SK-N-DZ (cell line): ENCODE measurements around the gene ITGA11.

Experiments used
- DNase-seq: peaks from one replicate; pipeline ENCODE4 v3.0.0-alpha.2; 2015; ENCODE audit warnings: low spot score

Gene ITGA11

DNA sequence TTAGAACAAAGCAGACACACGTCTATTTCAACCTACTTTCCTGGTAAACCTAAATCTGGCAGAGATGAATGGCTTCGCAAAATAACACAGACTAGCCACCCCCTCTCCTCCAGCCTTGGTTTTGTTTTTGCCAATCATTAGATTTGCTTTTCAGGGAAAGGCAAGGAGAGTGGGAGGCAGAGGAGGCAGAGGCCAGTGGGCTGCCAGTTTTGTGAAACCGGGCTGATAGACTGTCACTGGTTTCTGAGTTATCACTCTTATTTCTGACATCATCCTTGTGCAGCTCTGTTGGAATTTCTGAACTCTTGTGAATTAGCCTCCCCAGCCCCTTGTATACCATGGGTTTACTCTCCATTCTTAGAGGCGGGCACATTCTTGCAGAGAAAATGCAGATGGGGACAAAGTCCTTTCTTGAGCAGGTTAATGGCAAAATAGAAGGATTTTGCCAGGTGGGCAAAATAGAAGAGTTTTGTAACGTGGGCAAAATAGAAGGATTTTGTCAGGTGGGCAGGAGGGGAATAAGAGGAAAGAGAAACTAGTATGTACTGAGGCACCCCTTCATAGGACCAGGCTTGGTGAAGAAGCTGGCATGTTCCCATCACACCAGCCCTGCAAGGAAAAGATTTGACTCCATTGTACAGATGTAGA, 157.6 kb downstream of the ITGA11 start:
- DNase-seq = no peak

DNA sequence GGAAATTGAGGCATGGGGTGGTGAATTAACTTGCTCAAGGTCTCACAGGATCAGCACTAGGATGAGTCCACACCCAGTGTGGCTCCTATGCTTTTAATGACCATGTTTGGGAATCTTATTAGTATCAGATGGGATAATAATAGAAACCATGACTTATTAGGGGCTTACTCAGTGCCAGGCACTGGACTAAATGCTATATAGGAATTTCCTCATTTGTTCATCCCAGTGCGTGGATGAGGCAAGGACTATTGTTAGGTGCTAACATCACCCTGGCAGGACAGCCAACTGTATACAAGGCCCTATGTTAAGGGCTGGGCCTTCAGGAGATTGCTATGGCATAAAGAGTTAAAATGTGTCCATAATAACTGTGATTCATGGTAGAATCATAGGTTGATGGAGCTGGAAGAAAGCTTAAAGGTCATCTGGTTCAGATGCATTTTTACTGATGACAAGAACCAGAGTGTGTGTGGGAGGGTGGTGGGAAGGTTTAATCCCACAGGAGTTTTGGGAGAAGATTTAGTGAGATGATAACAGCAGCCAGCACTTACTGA, 159.2 kb downstream of the ITGA11 start:
- no peak for DNase-seq

DNA sequence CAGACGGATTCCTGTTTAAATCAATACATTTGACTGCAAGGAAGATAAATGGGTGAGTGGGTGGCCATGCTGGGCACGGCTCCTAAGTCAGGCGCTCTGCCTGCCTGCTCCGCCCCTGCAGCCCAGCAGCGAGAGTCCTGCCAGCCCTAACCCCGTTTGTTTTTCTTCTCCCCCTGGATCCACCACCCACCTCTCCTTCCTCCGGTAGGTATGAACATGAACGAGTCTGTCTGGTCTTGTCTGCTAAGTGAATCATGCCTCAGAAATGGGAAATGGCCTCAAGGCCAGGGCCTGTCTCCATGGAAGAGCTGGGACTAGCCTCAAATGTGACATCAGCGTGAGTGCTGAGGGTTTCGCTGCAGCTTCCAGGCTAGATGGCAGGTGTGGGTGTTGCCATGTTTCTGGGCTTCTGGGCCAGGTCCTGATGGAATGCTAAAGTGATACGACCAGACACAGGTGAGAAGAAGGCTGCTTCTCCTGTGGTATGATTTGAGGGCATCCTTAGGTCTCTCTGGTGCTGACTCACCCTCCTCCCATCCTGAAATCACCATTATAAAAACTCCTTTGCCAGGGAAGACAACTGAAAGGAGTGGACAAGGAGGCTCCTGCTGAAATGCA, 160.0 kb downstream of the ITGA11 start:
- peak; percentile 35 for DNase-seq

DNA sequence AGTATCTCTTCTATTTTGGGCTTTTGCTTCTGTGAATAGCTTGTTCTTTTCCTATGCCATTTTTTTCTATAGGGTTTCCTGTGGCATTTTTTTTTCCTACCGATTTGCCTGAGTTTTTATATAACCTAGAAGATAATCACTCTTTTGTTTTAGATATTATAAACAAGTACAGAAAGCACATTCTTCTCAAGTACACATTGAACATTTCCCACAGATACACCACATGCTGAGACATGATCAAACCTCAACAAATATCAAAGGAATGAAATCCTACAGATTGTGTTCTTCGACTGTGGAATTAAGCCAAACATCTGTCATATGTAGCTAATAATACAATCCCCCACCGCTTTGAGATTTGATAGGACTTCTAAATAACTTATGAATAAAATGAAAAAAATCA, 163.6 kb downstream of the ITGA11 start:
- no peak for DNase-seq

DNA sequence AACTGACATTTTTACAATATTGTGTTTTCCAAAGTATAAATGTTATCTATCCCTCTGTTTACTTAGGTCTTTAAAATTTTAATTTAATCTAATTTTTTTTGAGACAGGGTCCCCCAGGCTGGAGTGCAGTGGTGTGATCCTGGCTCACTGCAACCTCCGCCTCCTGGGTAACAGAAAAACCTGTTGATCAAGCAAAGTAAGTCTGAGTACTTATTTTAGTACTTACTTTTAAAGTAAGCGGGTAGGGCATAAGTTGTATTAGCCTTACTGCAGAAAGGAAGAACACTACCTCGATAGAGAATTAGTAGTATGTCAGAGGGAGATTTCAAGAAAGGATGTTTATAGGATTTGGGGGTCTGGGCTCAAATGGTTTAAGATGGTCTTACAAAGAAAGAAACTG, 166.3 kb downstream of the ITGA11 start:
- DNase-seq = no peak

DNA sequence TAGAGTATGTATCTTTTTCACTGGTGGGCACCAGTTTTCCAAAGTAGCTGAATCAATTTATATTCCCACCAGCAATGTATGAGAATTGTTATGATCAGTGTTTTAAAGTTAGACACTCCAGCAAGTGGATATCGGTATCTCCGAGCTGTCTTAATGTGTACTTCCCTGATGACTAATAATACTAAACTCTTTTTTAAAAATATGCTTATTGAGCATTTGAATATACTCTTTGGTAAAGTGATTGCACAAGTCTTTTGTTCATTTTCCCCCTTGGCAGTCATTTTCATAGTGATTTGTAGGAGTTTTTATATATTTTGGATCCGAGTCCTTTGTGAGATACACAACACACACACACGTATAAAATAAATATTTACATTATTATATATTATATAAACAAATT, 166.9 kb downstream of the ITGA11 start:
- no peak for DNase-seq

DNA sequence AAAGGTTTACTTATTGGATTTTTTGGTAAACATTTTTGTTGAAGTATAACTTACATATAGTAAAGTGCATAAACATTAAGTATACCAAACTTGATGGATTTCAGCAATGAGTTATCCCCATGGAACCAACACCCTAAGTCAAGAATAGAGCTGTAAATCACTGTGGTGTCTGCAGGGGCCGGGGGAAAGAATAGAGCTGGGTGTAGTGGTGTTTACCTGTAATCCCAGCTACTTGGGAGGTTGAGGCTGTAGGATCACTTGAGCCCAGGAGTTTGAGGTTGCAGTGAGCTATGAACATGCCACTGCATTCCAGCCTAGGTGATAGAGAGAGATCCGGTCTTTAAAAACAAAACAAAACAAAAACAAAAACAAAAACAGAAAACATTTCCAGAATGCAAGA, 167.7 kb downstream of the ITGA11 start:
- no peak for DNase-seq

DNA sequence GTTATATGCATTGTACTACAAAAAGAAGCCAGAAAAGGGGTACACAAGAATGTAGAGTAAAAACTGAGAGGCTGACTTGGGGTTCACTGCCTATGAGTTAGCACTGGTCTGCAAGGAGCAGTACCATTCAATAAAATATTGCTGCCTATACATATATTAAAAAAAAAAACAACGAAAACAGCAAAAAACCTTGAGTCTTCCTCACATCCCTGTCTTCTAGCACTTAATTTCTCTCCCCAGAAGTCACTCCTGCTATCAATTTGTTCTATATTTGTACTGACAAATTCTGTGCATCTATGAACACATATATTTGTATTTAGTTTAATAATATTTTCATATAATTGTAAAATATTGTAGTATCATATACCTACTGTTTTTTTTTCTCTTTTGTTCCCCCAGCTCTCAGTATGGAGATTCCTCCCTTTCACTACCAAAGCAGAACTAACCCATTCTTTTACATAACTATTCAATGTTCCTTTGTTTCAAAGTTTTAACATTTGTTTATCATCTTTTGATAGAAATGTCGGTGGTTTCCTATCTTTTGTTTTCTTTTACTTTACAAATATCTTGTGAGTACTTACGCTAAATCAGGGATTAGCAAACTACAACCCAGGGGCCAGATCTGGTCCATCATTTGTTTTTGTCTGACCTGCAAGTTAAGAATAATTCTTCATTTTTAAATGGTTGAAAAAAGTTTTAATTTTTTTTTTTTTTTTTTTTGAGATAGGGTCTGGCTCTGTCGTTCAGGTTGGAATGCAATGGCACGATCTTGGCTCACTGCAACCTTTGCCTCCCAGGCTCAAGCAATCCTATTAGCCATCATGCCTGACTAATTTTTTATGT, 169.2 kb downstream of the ITGA11 start:
- no peak for DNase-seq

DNA sequence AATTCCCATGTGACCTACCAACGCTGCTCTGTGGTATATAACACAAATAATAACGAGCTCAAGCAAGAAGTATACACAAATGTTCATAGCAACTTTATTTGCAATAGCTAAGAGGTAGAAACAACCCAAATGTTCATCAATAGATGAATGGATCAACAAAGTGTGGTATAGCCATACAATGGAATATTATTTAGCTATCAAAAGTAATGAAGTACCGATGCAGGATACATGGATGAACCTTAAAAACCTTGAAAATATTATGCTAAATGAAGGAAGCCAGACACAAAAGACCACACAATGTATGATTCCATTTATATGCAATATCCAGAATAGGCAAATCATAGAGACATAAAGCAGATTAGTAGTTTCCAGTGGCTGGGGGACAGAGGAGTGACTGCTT, 170.0 kb downstream of the ITGA11 start:
- no peak for DNase-seq

DNA sequence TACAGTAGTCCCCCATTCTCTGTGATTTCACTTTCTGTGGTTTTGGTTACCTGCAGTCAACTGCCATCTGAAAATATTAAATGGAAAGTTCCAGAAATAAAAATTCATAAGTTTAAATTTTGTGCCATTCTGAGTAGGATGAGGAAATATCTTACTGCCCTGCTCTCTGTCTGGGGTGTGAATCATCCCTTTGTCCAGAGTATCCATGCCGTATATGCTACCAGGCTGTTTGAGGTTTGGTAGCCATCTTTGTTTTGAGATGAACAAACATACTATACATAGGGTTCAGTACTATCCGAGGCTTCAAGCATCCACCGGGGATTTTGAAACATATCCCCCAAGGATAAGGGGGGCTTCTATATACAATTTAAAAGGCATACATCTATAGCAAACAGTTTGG, 170.7 kb downstream of the ITGA11 start:
- DNase-seq = no peak

DNA sequence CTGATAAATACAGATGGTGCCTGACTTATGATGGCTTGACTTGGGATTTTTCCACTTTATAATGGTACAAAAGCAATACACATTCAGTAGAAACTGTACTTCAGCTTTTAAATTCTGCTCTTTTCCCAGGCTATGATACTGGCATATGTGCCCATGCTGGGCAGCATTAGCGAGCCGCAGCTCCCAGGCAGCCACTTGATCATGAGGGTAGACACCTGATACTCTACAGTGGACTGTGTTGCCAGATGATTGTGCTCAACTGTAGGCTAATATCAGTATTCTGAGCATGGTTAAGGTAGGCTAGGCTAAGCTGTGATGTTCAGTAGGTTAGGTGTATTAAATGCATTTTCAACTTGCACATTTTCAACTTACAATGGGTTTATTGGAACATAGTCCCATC, 172.1 kb downstream of the ITGA11 start:
- no peak for DNase-seq

DNA sequence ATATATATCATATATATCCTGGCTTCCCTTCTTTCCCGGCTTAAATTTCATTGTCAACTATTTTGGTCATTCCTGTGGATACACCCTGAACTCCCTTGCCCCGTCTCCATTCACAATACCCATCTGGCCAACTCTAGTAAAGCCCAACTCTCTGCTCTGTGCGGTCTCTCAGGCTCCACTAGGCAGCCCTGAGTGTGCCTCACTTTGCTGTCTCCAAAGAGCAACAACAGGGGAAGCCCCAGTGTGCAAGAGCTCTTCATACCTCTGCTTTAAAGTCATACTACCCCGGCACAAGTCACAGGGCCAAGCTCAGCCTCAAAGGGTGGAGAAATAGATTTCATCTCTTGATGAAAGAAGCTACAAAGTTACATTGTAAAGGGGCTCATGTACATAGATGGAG, 173.3 kb downstream of the ITGA11 start:
- no peak for DNase-seq

DNA sequence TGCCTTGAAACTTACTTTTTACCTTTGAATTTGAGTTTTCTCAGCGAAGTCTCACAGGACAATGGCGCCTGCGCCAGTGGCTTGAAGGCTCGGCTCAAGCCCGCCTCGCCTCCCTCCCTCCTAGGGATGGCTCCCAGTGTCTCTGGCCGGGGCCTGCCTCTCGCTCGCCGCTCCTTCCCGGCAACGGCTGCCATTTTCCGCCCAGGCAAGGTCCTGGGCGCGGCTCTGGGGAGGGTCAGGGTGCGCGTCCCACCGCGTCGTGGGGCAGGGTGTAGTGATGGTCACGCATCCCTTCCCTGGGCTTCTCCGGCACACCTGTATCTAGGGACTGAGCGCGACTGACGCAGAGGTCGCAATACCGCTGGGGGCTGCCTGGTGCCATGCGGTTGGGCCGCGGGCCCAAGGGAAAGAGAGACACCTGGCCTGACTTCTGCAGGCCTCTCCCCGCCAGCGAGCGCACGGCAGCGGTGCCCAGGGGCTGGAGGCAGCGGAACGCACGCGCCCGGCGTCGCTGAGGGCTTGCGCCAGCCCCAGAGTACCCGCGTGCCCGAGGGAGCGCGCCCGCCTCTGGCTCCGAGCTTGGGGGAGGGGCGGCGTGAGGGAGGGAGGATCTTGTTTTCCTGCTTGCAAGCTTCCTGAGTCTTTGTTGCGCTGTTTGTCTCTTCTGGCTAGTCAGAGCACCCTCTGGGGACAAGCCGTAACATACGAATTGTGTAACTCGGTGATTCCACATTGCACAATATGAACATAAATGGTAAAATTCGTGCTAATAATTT, 175.1 kb downstream of the ITGA11 start:
- DNase-seq = peak; percentile 76

DNA sequence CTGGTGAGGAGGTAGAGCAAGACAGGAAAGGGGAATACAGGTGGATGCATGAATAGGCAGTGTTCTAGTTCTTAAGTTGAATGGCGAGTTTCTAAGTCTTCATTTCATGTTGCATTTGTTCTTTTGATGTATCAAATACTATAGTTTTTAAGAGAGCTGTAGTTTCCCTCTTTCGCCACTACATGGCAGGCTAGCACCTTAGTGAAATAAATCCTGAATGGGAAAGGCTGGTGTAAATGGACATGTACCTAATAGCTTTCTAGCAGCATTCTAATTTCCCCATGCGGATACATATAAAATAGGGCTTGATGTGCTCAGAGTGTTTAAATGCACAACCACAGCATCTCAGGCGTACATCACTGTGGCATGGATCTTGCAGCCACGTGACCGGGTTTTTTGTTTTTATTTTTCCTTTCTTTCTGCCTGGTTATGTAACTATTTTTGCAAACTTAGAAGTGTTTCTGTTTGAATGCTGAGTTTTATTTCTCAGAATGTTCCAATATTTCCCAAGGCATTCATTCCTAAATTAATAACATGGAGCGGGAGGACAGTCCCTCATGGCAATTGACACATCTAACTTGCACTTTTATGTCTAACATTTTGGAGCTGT, 178.9 kb downstream of the ITGA11 start:
- peak; percentile 75 for DNase-seq

DNA sequence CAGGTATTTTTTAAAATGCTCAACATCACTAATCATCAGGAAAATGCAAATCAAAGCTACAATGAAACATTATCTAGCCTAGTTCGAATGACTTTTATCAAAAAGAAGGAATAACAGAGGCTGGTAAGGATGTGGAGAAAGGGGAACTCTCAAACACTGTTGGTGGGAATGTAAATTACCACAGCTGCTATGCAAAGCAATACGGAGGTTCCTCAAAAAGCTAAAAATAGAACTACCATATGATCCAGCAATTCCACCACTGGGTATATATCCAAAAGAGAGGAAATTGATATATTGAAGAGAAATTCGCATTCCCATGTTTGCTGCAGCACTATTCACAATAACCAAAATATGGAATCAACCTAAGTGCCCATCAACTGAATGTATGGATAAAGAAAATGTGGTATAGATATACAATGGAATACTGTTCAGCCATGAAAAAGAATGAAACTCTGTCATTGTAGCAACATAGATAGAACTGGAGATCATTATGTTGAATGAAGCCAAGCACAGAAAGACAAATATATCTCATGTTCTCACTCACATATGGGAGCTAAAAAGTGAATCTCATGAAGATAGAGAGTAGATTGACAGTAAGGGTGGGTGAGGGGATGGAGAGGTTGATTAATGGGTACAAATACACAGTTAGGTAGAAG, 182.8 kb downstream of the ITGA11 start:
- DNase-seq = no peak
